ENCODE results near the gene HDGFL2.
"Not testable (repeated sequence)": the region's sequence is repeated elsewhere in the genome, so short reads cannot be mapped to it uniquely, and the experiment has no call there.

HDGFL2 gene

GRCh38 chr19:4516939-4517300, 44.8 kb downstream of the HDGFL2 start:
- no peak for DNase-seq

GRCh38 chr19:4517451-4518057, 45.5 kb downstream of the HDGFL2 start:
- no peak for DNase-seq

GRCh38 chr19:4518345-4519171, 46.5 kb downstream of the HDGFL2 start, which contains the start of gene PLIN4:
Gene PLIN4, minus strand, starts transcription at chr19:4518486. Its CDS starts 214 bp downstream, at chr19:4518272.
- DNase-seq = no peak

- no peak for DNase-seq
Observed at GRCh38 chr19:4519172-4519496, 47.0 kb downstream of the HDGFL2 start.

GRCh38 chr19:4519521-4520277, 47.6 kb downstream of the HDGFL2 start:
- no peak for DNase-seq

DNA sequence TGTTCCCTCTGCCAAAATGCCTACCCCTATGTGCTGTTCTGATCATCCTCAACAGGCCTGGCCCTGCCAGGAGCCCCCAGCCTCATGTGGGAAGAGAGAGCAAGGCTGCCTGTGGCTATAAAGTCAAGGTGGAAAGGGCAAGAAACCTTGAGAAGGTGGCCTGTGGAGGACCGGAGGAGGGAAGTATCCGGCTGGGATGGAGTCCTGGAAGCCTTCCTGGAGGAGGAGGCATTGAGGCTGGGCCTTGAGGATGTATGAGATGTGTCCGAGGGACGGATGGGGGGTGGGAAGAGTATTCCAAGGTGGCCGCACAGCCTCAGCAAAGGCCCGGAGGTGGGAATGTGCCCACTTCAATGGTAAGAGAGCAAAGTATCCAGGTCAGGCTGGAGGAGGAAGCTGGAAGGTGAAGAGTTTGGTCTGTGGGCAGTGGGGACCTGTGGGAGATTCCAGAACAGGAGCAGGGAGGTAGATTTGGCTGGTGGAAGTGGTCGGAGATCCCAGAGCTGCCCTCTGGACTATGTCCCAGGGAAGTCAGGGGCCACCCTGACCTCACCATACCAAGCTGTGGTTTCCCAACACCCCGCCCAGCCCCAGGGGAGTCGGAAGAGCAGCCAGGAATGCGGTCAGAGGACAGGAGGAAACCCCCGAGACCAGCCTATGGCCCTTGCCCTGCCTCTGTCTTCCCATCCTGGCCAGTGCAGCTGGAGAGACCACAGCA, 49.2 kb downstream of the HDGFL2 start:
- no peak for DNase-seq

GRCh38 chr19:4521888-4522242, 49.8 kb downstream of the HDGFL2 start:
- DNase-seq = no peak

GRCh38 chr19:4522291-4523002, 50.4 kb downstream of the HDGFL2 start:
- DNase-seq = no peak

- DNase-seq = no peak
Observed at GRCh38 chr19:4523306-4524110, 51.4 kb downstream of the HDGFL2 start.

DNA sequence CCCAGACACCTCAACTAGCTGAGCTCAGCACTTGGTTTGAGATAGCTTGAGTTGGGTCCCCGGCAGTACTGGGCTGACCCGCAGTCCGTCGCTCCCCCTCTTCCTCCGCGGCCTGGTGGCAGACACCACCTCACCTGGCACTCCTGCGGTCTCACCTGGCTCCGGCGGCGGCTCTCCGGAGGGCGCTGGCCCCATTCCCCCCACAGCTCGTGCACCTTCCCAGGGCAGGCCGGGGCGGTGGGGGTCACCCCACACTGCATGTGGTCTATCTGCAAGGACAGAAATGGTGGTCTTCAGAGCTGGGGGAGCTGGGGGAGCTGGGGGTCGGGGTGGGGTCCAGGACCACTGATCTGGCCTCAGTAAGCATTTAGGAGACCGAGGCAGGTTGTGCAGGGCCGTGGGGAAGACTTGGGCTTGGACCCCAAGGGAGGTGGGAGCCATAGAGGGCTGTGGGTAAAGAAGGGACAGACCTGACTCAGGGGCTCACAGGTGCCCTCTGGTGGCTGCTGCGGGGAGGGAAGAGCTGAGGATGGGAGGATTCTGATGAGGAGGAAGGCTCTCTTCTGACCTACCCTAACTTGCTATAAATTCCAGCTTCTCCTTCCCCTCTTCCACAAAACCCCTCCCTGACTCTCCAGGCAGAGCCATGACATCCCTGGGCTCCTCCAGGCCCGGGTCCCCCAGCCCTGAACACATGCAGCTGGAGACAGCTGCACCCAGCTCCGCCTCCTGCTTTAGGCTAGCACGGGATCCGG, 52.9 kb downstream of the HDGFL2 start:
- DNase-seq = no peak

GRCh38 chr19:4525563-4526002, 53.5 kb downstream of the HDGFL2 start:
- no peak for DNase-seq

DNA sequence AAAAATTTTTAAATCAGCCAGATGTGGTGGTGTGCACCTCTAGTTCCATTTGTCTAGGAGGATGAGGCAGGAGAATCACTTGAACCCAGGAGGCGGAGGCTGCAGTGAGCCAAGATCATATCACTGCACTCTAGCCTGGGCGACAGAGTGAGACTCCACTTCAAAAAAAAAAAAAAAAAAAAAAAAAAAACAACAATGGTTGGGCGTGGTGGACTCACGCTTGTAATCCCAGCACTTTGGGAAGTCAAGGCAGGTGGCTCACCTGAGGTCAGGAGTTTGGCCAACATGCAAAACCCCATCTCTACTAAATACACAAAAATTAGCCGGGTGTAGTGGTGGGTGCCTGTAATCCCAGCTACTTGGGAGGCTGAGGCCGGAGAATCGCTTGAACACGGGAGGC, 55.3 kb downstream of the HDGFL2 start:
- DNase-seq = not testable (repeated sequence)

DNA sequence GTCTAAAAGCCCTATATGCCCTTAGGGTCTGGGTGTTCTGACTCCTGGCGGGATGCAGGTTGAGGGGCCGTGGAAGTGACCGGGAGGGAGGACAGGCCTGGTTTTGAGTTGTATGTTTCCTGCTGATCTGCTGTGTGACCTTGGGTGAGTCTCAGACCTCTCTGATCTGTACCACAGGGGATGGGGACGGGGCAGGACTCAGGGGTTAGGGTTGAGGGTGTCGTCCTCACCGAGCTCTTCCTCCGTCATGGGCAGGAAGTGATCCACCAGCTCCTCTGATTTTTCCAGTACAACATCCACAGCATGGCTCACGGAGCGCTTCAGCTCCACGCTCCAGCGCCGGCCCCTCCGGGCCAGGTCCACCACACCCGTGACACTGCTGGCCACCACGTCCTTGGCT, 56.7 kb downstream of the HDGFL2 start:
- no peak for DNase-seq

- no peak for DNase-seq
Observed at GRCh38 chr19:4529924-4530522, 57.9 kb downstream of the HDGFL2 start.

GRCh38 chr19:4531562-4532165, 59.6 kb downstream of the HDGFL2 start:
- DNase-seq = no peak

GRCh38 chr19:4533334-4533733, 61.2 kb downstream of the HDGFL2 start:
- no peak for DNase-seq

GRCh38 chr19:4533835-4534424, 61.8 kb downstream of the HDGFL2 start:
- no peak for DNase-seq

DNA sequence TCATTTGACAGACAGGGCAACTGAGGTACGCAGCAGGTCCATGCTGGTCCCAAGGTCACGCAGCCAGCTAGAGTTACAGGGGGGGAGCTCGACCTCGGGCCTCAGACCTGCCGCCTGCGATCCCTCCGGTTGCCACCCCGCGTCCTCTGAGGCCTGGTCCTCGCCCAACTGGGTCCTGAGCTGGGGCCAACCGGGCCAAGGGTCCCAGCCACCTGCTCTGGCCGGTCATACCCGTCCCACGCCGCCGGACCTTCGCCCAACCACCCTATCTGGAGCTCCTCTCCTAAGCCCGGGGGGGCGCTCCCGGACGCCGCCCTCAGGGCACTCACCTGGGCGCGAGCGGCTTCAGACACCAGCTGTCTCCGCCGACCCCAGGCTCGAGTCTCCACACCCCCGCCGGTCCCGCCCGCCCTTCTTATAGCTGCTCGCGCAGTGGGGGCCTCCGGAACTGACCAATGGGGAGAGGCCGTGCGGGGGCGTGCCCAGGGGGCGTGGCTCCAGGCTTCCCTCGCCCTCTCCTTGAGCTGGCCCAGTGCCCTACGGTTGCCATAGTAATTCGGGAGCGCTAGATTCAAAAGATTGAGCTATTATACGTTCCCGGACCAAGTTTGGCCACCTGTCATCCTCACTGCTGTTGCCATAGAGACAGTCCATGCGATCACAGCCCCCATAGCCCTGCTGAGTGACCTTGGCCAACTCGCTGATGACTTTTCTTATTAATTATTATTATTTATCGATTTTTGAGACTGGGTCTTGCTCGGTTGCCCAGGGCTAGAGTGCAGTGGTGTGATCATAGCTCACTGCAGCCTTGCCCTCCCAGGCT, 63.0 kb downstream of the HDGFL2 start, which contains the start of gene PLIN5:
PLIN5 (minus strand) TSS at position 389 of the 823 bp plus-strand sequence. CDS start 1,150 bp downstream, outside the sequence.
- DNase-seq = peak; percentile 12

DNA sequence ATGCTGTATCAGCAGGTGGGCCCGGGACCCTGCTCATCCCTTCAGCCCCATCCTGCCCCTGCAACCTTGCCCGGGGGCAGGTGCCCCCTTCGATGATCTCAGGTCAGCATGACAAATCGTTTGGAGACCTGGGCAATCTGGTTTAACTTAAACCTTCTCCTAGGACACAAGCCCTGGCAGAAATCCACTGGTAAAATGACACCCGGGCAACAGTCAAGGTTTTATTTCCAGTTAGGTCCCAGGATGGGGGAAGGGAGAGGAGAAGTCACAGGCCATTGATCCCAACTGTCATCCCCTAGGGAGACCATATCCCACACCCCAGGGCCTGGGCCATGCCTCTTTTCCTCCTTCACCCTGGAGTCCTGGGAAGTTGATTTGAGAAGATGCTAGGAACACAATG, 64.7 kb downstream of the HDGFL2 start:
- DNase-seq = no peak
